HG02798 (cell line): ENCODE results near the gene AGPAT3.

Source experiments
- ATAC-seq: cut with Tn5 transposase; IDR thresholded peaks from one replicate; pipeline ENCODE4 v1.9.1; 2021; ENCODE audit warnings: mild to moderate bottlenecking; ENCODE audit not compliant: unreplicated experiment, poor library complexity

The AGPAT3 gene

DNA sequence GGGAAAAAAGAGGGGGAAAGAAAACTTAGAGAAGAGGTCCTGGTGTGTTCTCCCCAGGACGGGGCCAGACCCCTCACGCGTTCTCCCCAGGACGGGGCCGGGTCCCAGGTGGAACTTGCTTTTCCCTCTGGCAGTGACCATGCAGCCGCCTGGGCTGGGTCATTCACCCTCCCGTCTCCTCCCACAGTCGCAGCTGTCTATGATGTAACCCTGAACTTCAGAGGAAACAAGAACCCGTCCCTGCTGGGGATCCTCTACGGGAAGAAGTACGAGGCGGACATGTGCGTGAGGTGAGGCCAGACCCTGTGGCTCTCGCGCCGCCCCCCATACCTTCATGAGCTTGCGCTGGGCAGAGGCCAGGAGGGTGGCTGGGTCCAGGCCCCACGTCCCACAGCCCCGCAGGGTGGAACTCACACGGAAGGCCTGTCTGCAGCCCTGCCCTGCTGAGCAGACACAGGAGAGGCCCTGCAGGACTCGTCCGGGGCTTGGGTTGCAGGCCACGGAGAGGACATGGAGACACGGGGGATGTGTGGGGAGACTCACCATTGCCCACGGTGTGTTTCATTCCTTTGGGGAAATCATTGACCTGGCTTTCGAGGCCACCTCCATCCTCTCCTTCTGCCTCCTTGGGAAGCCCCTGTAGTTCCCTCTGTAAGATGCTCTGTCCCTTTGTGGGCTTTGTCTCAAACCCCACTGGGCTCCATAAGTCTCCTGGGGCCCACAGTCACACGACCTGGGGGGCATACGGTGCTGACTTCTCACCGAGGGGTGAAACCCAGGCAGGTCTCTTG lies 106.4 kb downstream of the AGPAT3 start:
- ATAC-seq, result no peak

DNA sequence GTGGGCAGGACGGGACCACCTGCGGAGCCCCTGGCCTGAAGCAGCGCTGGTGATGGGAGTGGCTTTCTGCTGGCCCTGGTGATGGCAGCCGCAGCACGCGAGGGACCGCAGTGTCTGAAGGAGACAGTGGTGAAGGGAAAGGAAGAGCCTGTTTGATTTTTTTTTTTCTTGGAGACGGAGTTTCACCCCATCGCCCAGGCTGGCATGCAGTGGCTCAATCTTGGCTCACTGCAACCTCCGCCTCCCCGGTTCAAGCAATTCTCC lies 106.9 kb downstream of the AGPAT3 start:
- no peak for ATAC-seq

DNA sequence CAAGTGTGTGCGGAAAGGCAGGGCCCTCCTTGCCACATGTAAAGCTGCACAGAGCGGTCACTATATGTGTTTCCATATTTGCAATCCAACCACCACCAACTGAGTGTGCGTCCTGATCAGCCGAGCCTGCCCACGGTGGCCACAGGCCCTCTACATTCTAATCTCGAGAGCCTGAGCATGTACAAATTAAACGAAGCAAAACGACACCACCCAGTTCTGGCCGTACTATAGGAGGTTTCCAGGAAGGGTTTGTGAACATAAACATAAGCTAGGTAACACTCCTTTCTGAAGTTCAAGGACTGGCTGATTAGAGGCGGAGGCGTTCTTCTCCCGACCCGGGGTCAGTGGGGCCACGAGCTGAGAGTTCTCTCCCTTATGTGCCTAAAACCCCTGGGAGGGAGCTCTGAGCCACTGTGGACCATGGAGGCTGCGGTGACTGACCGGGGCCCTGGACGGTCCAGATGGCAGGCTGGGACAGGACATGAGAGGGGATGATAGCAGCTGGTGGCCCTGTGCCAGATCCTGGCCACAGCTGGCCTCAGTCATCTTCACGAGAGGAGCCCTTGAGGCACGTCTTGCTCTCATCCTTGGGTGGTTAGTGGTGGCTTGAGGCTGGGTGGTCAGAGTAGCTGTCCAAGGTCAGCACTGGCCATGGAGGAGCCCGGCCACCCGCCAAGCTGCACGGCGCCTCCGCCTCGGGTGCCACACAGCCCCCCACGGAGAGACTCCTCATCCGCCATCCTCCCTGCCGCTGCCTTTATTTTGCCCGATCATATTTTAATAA lies 108.0 kb downstream of the AGPAT3 start:
- no peak for ATAC-seq

DNA sequence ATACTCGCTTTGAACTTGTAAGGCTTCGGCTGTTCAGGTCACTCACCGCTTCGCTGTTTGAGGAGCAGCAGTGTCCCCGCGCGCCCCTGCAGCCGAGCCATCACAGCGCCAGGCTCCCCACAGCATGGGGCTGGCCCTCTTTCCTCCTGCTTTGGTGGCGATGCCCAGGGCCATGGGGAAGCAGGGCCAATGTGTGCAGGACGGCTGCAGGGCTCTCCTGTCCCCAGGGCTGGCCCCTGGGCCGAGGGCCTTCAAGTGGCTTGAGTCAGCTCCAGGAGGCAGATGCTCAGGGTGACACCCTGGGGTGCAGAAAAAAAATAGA lies 108.6 kb downstream of the AGPAT3 start:
- no peak for ATAC-seq

DNA sequence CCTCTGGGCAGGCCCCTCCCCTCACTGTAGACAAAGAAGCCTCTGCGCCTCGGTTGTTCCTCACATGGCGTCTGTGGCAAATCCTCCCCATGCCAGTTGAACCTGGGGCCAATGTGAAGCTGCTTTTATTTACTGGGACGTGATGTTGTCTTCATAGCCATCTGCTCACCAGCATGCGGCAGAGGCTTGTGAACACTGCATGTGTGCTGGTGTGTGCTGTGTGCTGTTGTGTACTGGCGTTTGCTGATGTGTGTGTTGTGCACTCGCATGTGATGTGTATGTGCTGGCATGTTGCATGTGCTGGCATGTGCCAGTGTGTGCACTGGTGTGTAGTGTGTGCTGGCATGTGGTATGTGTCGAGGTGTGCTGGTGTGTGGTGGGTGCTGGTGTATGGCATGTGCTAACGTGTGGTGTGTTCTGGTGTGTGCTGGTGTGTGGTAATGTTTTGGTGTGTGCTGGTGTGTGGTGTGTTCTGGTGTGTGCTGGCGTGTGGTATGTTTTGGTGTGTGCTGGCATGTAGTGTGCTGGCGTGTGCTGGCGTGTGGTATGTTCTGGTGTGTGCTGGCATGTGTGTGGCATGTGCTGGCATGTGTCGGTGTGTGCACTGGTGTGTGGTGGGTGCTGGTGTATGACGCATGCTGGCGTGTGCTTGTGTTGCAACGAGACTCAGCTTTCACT lies 109.9 kb downstream of the AGPAT3 start:
- ATAC-seq, result peak; percentile 9

DNA sequence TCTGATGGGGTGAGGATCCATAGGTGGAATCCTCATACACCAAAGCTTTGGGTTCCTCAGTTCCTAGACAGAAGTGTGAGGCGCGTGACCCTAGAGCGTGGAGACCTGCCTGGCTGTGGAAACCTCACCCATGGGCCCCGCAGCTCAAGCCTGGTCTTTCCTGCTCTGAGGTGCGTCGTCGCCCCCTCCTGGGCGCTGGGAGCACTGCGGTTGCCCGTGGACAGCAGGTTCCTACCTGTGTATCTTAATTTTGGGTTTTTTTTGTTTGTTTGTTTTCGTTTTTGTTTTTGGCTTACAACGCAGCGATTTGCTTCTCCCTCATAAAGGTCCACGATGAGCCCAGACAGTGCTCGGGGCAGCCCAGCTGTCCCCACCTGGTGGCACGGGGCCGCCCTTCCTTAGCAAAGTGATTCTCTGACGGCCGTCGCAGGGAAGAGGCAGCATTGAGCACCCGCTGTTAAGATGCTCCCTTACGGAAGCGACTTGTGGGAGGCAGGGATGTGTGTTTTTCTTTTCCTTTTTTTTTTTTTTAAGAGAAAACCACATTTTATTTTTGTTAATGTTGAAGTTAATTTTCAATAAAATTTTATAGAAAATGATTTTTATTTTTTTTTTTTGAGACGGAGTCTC lies 110.6 kb downstream of the AGPAT3 start:
- ATAC-seq, result peak; percentile 50

DNA sequence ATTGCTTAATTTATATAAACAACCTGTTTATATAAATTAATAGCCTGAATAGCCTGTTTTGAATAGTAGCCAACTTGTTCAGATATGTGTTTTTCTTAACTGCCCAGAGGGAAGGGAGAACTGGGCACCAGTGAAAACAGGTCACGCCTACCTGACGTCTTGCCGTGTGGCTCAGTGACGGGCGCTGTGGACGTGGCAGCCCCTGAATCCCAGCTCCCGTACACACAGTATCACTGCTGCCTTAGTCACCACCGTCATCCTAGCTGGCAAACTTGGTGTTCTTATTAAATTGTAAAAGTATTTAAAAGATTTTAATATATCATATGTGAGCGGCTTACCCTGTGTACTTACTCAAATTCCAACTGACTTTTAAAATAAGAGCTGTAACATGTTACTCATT lies 111.6 kb downstream of the AGPAT3 start:
- no peak for ATAC-seq

DNA sequence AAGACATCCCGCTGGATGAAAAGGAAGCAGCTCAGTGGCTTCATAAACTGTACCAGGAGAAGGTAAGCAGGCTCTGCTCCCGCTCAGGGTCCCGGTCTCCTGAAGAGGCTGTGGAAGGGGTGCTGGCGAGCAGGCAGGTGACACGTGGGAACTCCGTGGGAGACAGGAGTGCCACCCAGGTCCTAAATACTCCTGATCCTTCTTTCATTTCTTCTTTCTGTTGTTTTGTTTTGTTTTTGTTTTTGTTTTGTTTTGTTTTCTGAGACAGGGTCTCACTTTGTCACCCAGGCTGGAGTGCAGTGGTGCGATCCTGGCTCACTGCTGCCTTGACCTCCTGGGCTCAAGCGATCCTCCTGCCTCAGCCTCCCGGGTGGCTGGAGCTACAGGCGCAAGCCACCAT lies 113.0 kb downstream of the AGPAT3 start:
- no peak for ATAC-seq

DNA sequence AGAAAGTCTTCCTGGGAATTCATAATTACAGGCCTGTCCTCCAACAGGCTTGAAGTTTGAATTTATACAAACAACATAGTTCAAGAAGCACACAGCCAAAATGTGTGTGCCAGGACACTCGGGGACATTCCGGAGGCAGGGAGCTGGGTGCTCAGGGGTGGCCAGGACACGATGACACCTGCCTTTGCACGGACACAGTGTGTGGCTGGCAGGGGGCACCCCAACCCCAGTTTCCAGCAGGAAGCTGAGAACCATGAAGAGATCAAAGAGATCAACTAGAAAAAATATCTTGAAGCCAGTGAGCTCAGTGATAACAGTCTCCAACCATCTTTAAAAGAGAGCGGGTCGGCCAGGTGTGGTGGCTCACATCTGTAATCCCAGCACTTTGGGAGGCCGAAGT lies 114.6 kb downstream of the AGPAT3 start:
- no peak for ATAC-seq

DNA sequence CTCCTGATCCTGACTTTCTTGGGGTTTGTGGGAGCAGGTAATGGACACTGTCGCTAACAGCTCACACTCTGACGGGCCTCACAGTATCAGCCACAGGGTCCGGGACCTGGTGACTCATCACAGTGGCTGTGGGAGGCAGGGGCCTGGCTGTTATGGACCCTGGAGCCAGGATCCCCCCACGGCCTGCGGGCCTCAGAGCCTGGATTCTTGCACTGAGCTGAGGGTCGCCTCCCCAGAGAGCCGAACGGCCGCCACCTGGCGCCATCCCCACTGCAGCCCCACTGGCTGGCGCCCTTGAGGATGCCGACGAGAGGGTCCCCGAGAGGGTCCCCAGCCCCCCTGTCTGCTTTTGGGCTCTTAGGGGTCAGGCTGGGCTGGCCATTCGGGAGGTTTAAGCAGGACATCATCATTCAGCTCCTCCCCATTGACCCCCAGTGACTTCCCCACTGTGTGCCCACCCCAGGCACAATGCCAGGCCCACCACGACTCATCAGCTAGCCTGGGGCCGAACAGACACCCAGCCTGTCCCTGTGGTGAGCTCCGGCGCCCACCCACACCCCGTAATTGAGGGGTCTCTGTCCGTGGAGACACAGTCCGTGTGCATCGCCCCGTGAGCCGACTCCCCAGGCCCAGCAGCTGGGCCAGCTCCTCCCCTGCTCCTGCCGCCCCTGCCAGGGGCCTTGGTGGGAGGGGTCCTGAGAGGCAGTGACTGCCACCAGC lies 116.3 kb downstream of the AGPAT3 start:
- no peak for ATAC-seq

DNA sequence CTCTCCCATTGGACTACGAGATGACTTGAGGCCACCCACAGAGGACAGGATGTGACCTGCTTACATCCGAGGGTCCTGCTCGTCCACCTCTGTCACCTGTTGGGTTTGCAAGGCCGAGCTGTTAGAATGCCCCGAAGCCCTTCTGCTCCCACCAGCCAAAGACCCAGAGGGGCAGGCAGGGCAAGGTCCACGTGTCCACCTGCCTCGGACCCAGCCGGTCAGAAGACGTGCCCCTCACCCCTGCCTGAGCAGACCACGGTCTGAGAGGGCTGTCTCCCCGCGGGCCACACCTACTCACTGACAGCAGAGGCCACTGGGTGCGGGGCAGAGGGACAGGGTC lies 116.8 kb downstream of the AGPAT3 start:
- no peak for ATAC-seq

DNA sequence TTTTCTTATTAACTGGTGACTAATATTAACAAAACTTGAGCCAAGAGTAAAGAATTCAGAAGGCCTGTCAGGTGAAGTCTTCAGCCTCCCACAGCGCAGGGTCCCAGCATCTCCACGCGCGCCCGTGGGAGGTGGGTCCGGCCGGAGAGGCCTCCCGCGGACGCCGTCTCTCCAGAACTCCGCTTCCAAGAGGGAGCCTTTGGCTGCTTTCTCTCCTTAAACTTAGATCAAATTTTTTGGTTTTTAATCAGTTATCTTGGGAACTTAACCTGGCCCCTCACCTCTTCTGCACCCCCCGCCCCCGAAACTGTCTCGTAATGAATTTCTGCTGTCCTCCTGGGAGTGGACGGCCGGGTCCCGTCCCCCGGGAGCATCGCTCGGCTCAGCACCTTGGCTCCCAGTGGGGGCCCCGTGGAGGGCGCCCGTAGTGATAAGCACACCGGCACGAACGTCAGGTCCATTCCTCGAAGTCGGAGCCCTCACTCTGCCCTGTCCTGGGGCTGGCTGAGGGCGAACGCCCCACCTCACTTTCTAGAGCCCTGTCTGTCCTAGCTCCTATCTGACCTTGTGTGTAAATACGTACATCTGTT lies 117.6 kb downstream of the AGPAT3 start:
- no peak for ATAC-seq

DNA sequence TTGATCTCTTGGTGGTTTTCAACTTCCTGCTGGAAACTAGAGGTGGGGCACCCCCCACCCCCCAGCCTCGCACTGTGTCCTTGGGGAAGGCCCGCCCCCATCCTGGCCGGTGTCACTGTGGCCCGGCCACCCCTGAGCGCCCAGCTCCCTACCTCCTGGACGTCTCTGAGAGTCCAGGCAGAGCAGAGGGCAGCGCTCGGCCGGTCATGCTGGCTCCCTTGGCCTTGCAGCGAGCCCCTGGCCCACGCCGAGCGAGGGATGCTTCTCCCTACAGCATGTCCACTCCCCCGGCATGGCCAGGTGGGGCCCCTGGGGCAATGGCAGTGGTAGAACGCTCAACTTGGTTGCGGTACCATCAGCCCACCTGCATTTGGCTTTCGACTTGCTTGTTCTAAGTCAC lies 118.4 kb downstream of the AGPAT3 start:
- no peak for ATAC-seq

DNA sequence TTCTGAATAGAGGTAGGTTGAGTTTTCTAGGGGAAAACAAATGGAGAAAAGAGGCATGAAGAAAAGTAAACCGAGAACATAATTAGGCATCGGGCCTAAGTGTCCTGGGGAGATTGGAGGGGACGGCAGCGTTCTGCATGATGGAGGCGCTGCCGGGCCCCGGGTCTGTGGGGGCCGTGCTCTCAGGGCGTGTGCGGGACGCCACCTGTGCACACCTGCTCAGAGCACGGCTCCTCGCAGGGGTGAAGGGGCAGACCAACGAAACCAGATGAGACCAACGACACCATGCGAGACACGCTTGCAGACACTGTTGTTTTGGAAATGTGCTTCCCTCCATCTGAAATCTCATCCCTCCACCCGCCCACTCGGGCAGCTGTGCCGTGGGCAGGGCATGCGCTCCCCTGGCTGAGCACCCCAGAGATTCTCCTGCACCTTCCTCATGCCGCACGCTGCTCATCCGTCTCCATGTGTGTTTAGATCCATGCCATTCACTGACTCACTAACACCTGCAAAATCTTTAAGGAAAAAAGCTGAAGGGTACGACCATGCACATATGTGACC lies 118.9 kb downstream of the AGPAT3 start:
- ATAC-seq, result no peak

DNA sequence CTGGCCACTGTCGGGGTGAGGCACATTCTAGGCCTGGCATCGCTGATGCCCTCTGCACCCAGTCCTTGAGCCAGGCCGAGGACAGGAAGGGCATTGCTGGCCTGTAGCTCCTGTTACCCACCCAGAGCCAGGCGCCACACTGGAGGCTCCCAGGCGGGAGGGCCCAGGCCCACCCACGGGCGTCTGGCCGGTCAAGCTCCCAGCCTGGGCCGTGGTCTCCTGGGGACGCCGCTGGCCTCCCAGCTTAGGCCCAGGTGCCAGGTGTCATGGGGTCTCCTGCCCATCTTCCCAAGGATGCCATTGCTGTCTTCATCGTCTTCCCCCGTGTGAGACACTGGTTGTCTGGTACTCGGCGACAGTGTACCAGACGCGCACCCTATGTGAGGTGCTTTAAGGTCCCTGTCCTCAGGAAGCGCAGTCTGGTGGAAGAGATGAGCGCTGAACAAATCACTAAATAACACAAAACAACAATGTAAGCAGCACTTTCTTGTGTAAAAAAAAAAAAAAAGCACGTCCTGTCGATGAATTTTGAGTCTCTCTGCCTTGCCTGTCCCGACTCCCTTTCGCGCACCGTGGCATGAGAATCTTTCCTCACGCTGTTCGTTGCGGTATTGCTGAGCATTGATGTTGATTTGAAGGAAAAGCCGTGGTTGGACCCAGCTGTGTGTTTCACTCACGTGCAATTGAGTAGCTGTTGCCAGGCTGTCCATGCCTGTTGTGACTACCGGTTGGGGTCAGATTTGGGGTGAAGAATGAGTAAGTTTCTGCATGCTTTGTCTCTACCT lies 120.1 kb downstream of the AGPAT3 start:
- no peak for ATAC-seq

DNA sequence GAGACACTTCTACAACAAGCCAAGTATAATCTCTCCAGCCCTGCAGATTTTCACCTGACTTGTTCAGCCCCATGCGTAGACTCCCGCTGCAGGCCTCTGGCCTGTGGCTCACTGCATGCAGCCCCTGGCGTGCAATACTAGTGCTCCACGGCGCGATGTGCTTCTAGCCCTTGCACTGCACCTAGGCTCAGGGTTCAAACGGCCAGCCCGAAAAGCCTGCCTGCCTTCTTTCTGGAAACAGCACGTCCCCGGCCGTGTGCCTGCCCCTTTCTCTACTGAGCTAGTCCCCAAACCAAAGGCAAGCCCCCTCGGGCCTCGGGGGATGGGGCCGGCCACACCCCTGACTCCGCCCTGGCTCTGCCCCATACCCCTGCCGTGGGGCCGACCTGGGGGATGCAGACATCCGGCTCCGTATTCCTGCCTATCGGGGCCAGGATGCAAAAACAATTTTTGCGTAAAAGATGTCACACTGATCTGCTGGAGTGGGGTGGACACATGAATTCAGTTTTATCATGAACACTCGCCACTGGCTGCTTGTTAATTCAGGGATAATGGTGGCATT lies 120.7 kb downstream of the AGPAT3 start:
- no peak for ATAC-seq

DNA sequence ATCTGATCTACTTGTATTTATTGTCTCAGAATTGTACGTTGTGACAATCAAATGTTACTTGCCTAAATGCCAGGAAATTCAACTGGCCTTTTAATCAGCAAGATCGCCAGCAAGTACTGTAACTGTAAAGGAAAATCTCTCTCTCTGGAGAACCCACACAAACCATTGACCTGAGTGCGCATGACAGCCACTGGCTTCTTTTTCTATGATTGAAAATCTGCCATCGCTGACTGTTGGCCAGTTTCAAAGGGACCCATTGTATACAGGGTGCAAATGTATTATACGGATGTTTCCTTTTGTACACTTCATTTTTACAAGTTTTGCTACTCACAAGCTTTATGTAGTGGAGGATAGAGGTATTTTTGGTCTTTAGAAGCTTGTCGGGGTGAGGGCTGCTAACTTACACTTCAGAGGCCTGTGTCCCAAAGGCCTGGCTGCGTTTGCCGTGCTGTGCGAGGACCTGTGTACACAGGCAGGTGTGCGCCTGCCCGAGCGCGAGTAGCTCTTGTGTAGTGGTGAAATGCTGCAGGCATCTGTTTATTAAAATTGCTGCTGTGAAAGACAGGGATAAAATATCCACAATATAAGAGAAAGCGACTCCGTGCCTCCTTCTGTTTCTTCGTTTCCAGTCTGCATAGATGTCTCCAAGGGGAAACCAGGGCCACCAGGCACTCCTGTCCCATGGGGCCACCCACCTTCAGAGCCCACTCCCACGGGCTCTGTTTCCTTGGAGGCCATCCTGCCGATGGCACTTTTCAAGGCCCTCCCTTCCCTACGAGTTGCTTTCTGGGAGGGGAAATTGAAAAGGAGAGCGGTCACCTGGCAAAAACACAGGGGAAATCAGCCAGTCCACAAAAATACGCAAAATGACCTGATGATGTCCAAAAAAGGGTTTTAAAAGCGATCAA lies 121.8 kb downstream of the AGPAT3 start:
- ATAC-seq, result no peak

DNA sequence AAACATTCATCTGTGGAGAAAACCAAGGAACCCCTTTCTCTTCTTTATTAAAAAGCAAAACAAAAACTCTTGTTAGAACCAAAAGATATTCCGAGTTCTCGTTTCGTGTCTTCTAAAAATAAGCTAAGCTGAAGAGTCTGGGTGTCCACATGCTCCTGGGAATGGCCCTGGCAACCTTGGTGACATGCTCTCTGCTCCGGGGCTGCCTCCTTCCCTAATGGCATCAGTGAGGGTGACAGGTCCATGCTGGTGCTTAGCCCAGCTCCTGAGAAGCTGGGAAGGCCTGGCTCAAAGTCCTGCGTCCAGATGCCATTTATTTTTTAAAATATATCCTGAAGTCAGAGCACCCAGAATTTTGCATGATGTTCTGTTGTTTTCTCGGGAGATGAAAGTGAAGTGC lies 122.5 kb downstream of the AGPAT3 start:
- no peak for ATAC-seq
